ENCODE results near the gene TBX15. TPM values are rescaled to one million over a fixed set of nuclear protein-coding genes. Genes with fewer than 3 reads are reported as not detected.
"Not testable (repeated sequence)": the region's sequence is repeated elsewhere in the genome, so short reads cannot be mapped to it uniquely, and the experiment has no call there.

Gene TBX15
- total RNA-seq, 1 donor from 2014 or later: 0.07 TPM

DNA sequence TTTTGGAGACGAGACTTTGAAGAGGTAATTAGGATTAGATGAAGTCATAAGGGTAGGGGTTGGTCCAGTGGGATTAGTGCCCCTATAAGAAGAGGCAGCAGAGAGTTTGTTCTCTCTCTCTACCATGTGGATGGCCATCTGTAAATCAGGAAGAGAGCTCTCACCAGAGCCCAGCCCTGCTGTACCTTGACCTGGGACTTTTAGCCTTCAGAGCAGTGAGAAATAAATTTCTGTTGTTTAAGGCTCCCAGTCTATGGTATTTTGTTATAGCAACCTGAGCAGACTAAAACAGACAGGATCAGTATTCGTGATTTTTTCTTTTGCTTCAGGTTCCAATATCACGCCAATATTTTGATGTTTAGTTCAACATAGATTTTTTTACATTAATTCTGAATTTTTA, 30.0 kb downstream of the TBX15 start:
- H3K9me3 ChIP-seq (ENCODE audit: insufficient read depth, low read depth, low read length): no peaks in the 10 kb centered on the region

DNA sequence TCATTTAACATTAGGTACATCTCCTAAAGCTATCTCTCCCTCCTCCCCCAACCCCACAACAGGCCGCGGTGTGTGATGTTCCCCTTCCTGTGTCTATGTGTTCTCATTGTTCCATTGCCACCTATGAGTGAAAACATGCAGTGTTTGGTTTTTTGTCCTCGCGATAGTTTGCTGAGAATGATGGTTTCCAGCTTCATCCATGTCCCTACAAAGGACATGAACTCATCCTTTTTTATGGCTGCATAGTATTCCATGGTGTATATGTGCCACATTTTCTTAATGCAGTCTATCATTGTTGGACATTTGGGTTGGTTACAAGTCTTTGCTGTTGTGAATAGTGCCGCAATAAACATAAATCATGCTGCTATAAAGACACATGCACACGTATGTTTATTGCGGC, 30.6 kb downstream of the TBX15 start:
- not testable (repeated sequence) for H3K4me3 Mint-ChIP-seq (ENCODE audit: unreplicated experiment); H3K36me3 ChIP-seq (ENCODE audit: insufficient read depth, low read length); H3K4me2 ChIP-seq (ENCODE audit: low read length); H3K9ac ChIP-seq (ENCODE audit: low read length); H3K9me3 ChIP-seq (ENCODE audit: insufficient read depth, low read depth, low read length); DNase-seq (ENCODE audit: low read depth); H3K9me3 Mint-ChIP-seq (ENCODE audit: unreplicated experiment); FAIRE-seq; H3K27ac Mint-ChIP-seq (ENCODE audit: unreplicated experiment); H3K27ac ChIP-seq (ENCODE audit: low read depth, low read length); H3K27me3 Mint-ChIP-seq (ENCODE audit: low read depth, unreplicated experiment); H4K20me1 ChIP-seq (ENCODE audit: insufficient read depth, low read length); H3K79me2 ChIP-seq (ENCODE audit: insufficient read depth, low read length); H3K36me3 Mint-ChIP-seq (ENCODE audit: low read depth, unreplicated experiment); H2AFZ ChIP-seq (ENCODE audit: low read depth, low read length); H3K4me3 ChIP-seq (ENCODE audit: insufficient read depth, low read depth, low read length); H3K27me3 ChIP-seq (ENCODE audit: insufficient read depth, low read length); H3K4me1 ChIP-seq (ENCODE audit: insufficient read depth, low read length); H3K4me1 Mint-ChIP-seq (ENCODE audit: low read depth, unreplicated experiment)

More for the DNA sequence above, 30.0 kb downstream of the TBX15 start:
- FAIRE-seq (no peak), DNase-seq (ENCODE audit: low read depth) (no peak)
- Histone ChIP-seq H2AFZ (ENCODE audit: low read depth, low read length) (no peak overlapping the region), H3K9ac (ENCODE audit: low read length) (no peak overlapping the region), H3K36me3 (ENCODE audit: insufficient read depth, low read length) (no peaks in the 10 kb centered on the region), H4K20me1 (ENCODE audit: insufficient read depth, low read length) (peaks cover 3% of the 10 kb centered on the region), H3K79me2 (ENCODE audit: insufficient read depth, low read length) (no peaks in the 10 kb centered on the region), H3K4me2 (ENCODE audit: low read length) (no peak overlapping the region), H3K27me3 (ENCODE audit: insufficient read depth, low read length) (peaks cover 2% of the 10 kb centered on the region), H3K4me1 (ENCODE audit: insufficient read depth, low read length) (peaks cover 4% of the 10 kb centered on the region), H3K4me3 (ENCODE audit: insufficient read depth, low read depth, low read length) (no peak overlapping the region), H3K27ac (ENCODE audit: low read depth, low read length) (no peak overlapping the region)
- no peak overlapping the region for H3K4me3 Mint-ChIP-seq (ENCODE audit: unreplicated experiment)
- no peaks in the 10 kb centered on the region for H3K36me3 Mint-ChIP-seq (ENCODE audit: low read depth, unreplicated experiment)
- peaks cover 2% of the 10 kb centered on the region for H3K27me3 Mint-ChIP-seq (ENCODE audit: low read depth, unreplicated experiment)
- no peaks in the 10 kb centered on the region for H3K9me3 Mint-ChIP-seq (ENCODE audit: unreplicated experiment)
- H3K4me1 Mint-ChIP-seq (ENCODE audit: low read depth, unreplicated experiment): peaks cover 2% of the 10 kb centered on the region
- TF ChIP-seq, protein P1, sequence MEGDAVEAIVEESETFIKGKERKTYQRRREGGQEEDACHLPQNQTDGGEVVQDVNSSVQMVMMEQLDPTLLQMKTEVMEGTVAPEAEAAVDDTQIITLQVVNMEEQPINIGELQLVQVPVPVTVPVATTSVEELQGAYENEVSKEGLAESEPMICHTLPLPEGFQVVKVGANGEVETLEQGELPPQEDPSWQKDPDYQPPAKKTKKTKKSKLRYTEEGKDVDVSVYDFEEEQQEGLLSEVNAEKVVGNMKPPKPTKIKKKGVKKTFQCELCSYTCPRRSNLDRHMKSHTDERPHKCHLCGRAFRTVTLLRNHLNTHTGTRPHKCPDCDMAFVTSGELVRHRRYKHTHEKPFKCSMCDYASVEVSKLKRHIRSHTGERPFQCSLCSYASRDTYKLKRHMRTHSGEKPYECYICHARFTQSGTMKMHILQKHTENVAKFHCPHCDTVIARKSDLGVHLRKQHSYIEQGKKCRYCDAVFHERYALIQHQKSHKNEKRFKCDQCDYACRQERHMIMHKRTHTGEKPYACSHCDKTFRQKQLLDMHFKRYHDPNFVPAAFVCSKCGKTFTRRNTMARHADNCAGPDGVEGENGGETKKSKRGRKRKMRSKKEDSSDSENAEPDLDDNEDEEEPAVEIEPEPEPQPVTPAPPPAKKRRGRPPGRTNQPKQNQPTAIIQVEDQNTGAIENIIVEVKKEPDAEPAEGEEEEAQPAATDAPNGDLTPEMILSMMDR (IDR thresholded peaks at IDR 0.05; ENCODE audit: insufficient read depth, low read depth, low read length): no peak
- no peak for TF ChIP-seq EZH2 (IDR thresholded peaks at IDR 0.05; ENCODE audit: insufficient read depth, low read length)
- H3K27ac Mint-ChIP-seq (ENCODE audit: unreplicated experiment): no peak overlapping the region

DNA sequence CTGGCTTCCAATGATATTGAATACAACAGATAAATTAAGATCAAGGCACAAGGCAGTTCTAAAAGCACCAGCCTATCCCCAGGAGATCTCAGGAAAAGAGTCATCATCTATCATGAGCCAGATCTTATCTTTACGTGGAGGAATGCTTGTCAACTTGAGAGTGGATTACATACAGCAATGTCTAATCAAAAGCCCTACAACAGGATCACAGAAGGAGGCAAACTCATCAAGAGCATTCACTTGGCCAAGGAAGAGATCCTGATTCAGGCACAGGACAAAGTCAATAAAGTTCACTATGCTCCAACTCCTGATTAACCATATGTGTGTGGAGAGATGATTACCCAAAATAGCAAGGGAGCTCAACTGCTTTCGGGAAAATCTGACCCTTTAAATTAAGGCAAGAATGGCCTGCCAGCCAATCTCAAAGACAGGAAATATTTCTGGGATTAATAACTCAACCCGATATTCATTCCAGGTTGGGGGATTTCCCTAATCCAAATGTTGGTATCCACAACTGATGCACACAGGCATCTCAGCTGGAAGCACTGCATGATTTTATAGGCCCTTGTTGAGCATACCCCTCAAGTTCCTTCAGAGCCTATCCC, 33.7 kb downstream of the TBX15 start:
- H3K36me3 ChIP-seq (ENCODE audit: insufficient read depth, low read length): no peaks in the 10 kb centered on the region
- TF ChIP-seq EZH2 (IDR thresholded peaks at IDR 0.05; ENCODE audit: insufficient read depth, low read length): no peak
- TF ChIP-seq, protein P1 (IDR thresholded peaks at IDR 0.05; ENCODE audit: insufficient read depth, low read depth, low read length): no peak
- no peak overlapping the region for H3K4me2 ChIP-seq (ENCODE audit: low read length)
- H3K4me3 Mint-ChIP-seq (ENCODE audit: unreplicated experiment): no peak overlapping the region
- no peaks in the 10 kb centered on the region for H3K9me3 Mint-ChIP-seq (ENCODE audit: unreplicated experiment)
- no peaks in the 10 kb centered on the region for H3K4me1 Mint-ChIP-seq (ENCODE audit: low read depth, unreplicated experiment)
- H3K27me3 ChIP-seq (ENCODE audit: insufficient read depth, low read length): peaks cover 5% of the 10 kb centered on the region
- H3K79me2 ChIP-seq (ENCODE audit: insufficient read depth, low read length): no peaks in the 10 kb centered on the region
- peak; percentile 23 for FAIRE-seq
- peaks cover 2% of the 10 kb centered on the region for H3K27me3 Mint-ChIP-seq (ENCODE audit: low read depth, unreplicated experiment)
- H3K4me3 ChIP-seq (ENCODE audit: insufficient read depth, low read depth, low read length): no peak overlapping the region
- no peaks in the 10 kb centered on the region for H3K36me3 Mint-ChIP-seq (ENCODE audit: low read depth, unreplicated experiment)
- no peaks in the 10 kb centered on the region for H3K9me3 ChIP-seq (ENCODE audit: insufficient read depth, low read depth, low read length)
- no peak overlapping the region for H3K27ac Mint-ChIP-seq (ENCODE audit: unreplicated experiment)
- H2AFZ ChIP-seq (ENCODE audit: low read depth, low read length): no peak overlapping the region
- H4K20me1 ChIP-seq (ENCODE audit: insufficient read depth, low read length): peaks cover 3% of the 10 kb centered on the region
- DNase-seq (ENCODE audit: low read depth): no peak
- no peak overlapping the region for H3K27ac ChIP-seq (ENCODE audit: low read depth, low read length)
- peaks cover 4% of the 10 kb centered on the region for H3K4me1 ChIP-seq (ENCODE audit: insufficient read depth, low read length)
- no peak overlapping the region for H3K9ac ChIP-seq (ENCODE audit: low read length)

All from astrocyte (in vitro differentiated cells and primary cell).